Measurements from ENCODE around the gene FREM3.

DNA sequence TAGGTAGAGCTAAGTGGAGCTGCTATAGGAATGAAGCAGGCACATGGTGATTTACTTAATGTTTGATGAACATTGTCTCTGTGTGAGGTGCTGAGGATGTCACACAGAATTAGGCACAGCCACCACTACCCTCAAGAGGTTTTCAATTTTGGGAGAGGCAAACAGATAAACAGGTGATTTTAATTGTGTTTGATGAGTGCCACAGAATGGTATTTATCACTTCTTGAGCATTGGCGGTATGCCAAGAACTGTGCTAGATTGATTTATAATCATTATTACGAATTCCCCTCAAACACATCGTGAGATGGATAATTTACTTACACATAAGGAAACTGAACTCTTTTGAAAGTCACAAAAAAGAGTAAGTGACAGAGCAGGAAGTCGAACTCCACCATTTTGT, 74.8 kb downstream of the FREM3 start:
- no peak for TF ChIP-seq POLR2AphosphoS5 (IDR thresholded peaks at IDR 0.05)
- TF ChIP-seq, protein P1, sequence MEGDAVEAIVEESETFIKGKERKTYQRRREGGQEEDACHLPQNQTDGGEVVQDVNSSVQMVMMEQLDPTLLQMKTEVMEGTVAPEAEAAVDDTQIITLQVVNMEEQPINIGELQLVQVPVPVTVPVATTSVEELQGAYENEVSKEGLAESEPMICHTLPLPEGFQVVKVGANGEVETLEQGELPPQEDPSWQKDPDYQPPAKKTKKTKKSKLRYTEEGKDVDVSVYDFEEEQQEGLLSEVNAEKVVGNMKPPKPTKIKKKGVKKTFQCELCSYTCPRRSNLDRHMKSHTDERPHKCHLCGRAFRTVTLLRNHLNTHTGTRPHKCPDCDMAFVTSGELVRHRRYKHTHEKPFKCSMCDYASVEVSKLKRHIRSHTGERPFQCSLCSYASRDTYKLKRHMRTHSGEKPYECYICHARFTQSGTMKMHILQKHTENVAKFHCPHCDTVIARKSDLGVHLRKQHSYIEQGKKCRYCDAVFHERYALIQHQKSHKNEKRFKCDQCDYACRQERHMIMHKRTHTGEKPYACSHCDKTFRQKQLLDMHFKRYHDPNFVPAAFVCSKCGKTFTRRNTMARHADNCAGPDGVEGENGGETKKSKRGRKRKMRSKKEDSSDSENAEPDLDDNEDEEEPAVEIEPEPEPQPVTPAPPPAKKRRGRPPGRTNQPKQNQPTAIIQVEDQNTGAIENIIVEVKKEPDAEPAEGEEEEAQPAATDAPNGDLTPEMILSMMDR (IDR thresholded peaks at IDR 0.05), result no peak
- TF ChIP-seq EP300 (IDR thresholded peaks at IDR 0.05), result no peak
- no peak for TF ChIP-seq POLR2A (IDR thresholded peaks at IDR 0.05)

All from suprapubic skin (tissue), 4 donors.